Stimulated activated CD4-positive, alpha-beta T cell treated with anti-CD3 and anti-CD28 coated beads, Interleukin-12 subunit alpha, Interleukin-12 subunit beta, amount 100 ng/mL, for 48 hours (primary cell): ENCODE data around the gene PTPRH.
"Not testable (repeated sequence)": the region's sequence is repeated elsewhere in the genome, so short reads cannot be mapped to it uniquely, and the experiment has no call there.

Experiments used
- DNase-seq, 3 donors: peaks; one replicate each; pipeline ENCODE4 v3.0.0-alpha.2; 2020; ENCODE audit warnings: low read depth in 2 of 3, low spot score in 1 of 3

The PTPRH gene

DNA sequence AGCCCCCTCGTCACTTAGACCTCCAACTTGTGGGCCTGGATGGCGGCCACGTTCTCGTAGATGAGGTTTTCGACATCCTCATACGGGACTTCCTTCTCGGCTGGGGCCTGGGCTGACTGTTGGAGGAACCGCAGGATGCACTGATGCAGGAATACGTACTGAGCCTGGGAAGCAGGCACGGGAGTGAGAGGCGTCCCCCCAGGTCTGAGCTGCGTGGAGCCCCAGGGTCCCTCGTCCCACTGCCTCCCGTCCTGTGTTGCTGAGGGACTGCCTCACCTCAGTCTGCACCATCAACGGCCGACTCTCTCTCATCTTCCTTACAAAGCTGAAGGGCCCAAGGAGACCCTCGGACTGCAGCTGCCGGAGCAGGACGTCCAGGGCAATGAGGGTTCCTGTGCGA is 27.6 kb downstream of the PTPRH start:
- DNase-seq = no peak

DNA sequence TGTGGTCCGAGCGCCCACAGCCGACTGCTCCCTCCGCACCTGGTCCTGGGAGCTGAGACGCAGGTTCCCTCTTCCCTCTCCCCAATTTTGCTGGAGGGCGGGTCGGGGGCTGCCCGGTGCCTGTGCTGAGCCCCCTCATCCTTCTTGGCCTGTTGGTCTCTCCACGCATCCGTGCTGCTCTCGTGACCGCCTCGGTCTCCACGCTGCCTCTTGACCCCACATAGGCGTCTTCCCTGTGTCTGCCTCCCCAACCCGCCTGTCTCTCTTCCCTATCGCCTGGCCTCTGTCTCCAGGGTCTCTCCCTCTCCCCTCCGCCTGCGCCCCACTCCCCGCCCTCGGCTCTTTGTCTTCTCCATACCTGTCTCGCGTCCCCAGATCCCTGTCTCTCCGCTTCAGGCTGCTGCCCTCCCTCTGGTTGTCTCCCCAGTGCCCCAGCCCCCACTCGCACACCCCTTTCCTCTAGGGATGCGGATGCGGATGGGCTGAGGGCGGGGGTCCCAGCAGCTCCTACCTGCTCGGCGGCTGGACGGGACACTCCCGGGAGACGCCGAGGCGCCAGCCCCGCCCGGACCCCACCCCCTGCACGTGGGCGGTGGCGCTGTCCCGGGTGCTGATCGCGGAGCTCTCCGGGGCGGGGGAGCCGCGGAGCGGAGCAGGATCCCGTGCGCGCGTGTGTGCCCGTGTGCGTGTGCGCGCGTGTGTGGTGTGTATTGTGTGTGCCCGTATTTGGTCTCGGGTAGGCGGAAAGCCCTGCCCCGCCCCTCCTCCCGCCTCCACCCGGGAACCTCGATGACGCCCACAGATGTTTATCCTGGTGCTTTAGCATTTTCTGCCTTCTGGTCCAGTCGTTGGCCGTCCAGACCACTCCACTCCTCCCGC is 29.5 kb downstream of the PTPRH start, which contains the start of gene SYT5:
Gene SYT5 (minus strand): TSS at position 684 of the 879 bp plus-strand sequence. CDS start 1,248 bp downstream, outside the sequence.
- DNase-seq = peak; percentile 28 to 61 (median 60)

DNA sequence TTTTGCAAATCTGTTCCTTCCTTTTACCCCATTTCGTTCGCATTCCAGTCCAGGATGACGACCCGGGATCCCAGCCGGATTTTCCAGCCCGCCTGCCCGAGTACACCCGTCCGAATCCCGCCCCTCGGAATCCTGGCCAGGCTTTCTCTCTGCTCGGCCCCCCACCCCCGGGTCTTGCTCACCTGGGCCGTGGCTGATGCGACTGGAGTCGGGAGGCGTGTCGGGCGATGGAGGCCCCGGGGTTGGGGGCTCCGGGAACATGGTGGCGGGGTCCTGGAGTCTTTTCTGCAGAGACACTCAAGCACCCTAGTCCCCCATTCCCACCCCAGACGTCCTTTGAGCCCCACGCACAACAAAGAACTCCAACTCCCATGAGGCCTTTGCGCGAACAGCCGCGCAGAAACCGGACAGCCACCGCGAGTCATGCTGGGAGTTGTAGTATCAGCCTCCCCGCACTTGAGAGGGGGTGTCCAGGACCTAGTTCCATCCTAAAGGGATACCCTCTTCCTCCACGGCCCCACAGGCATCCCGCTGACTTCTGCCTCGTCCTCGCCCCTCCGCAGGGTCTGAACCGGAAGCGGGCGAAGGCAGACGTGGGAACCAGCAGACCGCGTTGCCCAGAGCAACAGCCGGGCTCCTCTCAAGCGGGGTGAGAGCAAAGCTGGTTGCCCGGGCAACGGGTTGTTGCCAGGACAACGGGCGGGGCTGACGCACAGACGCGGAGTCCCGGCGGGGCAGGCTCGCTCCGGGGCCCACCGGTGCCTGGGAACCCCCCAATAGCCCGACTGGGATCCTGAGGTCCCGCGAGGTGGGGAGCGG is 30.3 kb downstream of the PTPRH start:
- DNase-seq = peak; percentile 74 to 85 (median 78)

DNA sequence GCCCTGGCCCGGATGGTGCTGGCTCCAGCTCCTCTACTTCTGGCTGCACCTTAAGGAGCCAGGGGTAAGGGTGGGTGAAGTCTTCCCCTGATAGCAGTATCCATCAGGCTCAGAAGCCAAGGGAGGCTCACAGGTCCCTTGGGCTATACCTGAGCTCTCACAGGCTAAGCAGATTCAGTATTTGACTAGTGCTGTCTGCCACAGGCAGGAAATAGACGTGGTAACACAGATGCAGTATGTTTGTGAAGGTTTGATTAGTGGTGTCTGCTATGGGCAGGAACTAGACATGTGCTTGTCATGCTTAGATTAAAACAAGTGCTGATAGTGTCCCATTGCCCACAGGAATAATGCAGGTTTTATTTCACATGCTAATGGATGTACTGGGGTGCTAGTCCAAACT is 33.2 kb downstream of the PTPRH start:
- no peak for DNase-seq

DNA sequence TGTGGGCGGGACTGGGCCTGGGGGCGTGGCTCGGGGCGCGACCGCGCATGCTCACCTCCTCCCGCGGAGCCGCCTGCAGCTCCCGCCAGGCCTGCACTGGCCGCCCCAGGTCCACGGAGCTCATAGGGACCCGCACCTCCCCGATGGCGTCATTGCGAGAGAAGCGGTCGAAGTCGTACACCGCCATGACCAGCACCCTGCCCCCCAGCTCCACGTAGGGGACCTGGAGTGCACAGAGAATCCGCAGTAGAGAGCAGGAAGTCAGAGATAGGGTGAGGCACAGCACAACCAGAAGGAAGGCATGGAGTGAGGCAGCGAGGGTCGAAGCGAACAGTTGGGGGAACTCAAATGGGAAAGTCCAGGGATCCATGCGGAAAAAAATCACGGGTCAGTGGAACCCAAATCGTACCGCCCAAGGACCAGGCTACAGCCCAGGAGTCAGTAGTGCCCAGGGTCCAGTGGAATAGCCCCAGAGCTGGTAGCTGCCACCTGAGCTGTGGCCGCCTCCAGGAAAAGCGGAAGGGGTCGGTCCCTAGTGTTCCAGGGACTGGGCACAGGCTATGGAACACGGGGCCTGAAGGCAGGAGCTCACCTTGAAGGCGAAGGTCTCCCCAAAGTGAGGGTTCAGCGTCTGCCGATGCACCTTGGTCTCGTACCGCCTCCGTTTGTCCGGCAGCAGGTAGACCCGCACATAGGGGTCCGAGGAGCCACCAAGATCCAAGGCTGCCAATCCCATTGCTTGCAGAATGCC is 34.0 kb downstream of the PTPRH start:
- DNase-seq = no peak

DNA sequence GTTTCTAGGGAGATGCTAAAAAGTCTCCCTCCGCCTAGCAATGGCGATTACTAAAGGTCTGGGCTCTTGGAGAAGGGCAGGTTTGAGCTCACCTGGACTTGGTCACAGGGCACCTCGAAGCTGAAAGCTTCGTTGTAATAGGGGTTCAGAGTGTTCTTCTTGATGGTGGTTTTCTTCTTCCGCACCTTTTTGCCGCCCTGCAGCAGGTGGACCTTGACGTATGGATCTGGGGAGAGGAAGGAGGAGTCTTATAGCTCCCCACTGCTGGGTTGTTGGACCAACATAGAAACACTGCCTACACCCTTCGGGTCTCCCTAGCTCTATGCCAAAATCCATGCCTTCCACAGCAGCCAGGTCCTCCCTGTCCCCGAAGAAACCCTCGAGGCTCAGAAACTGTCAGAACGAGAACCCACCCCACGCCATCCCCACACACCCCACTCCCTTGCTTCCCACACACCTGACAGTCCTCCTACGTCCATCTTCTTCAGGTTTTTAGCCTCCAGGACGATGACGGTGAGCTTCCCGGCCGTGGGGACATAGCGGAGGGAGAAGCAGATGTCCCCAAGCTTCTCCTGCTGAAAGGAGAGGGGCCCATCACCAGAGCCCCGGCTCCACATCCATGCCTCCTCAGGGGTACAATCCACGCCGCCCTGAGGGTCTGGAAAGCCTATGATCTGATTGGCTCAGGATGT is 34.7 kb downstream of the PTPRH start:
- DNase-seq = no peak

DNA sequence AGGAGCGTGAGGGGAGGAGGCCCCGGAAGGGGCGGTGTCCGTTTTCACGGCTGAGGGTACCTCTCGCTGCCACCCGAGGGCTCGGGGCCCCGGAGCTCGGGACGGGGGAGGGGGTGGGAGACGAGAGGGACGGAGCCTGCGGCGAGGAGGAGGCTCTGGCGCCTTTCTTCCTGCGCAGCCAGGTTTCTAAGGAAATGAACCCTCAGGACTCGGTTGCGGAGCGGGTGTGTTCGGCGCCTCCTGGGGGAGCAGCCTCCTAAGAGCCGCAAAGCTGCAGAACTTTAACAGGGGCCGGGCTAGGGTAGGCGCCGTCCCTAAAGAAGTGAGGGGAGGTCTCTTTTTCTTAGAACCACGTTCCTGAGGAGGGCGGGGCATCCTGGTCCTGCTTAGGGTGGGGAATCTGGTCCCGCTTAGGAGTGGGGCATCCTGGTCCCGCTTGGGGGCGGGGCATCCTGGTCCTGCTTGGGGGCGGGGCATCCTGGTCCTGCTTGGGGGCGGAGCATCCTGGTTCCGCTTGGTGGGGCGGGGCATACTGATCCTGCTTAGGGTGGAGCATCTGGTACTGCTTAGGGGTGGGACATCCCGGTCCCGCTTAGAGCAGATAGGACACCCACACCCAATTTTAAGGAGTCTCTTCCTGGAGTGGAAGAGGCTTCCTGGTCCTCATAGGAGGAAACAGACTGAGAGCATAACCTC is 35.4 kb downstream of the PTPRH start:
- DNase-seq = peak; percentile 33 to 51 (median 38)

DNA sequence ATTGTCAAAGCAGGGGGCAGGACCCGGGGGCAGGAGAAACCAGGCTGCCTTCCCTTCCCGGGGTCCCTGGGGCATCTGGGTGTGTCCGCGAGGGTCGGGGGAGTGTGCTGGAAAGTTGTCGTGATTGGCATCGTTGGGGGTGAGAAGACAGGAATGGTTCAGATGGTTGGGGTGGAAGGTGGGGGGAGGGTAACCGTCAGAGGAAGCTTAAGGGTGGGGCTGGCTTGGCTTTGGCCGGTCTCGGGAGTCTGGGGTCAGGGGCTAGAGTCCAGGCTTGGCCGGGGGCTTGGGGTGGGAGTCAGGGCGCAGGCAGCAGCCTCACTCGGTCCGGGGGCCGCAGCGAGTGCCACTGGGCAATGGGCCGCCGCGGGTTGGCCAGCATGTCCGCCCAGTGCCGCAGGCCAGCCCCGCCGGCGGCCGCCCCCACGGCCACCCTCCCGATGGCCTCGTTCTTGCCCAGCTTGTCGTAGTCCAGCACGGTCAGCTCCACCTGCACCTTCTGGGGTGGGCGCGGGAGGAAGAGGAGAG is 36.1 kb downstream of the PTPRH start:
- DNase-seq = no peak

DNA sequence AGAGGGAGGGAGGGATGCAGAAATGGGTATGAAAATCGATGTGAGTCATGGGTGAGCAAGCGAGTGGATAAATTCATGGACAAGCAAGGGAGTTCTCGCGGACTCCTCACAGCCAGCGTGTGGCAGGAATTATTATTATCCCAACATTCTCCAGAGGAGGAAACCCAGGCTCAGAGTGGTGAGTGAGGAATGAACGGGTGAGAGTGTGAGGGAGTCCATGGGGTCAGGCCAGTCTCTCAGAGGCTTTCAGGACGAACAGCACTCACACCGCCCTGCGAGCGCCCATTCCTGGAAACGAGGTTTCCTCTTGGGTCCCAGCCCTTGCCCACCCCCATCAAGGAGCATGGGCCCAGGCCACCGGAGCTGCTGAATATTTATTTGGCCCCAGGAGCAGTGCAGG is 36.6 kb downstream of the PTPRH start:
- DNase-seq = no peak

DNA sequence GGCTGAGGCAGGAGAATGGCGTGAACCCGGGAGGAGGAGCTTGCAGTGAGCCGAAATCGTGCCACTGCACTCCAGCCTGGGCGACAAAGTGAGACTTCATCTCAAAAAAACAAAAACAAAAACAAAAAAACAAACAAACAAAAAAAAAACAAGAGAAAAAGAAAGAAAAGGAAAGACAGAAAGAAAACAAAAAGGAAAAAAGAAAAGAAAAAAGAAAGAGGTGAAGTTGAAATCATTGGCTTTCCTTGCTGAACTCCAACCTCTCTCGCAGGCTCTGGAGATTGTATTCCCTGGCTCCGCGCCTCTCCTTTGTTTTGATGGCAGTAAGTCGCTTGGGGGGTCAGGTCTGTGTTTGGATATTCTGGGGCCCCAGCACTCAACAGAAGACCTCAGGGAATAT is 37.0 kb downstream of the PTPRH start:
- not testable (repeated sequence) for DNase-seq

DNA sequence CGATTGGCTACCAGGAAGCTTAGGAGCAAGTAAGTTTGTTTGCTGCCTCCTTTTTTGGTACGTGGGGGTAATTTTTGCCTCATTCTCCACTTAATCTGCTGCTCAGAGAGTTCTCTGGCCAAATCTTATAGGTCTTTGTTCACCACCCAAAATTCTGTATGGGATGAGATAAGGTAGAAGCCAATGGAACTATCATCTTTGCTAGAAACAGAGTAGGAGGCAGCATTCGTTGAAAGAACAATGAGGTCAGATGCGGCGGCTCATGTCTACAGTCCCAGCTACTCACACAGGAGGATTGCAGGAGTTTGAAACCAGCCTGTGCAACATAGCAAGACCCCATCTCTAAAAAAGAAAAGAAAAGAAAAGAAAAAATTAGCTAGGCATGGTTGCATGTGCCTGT is 37.9 kb downstream of the PTPRH start:
- no peak for DNase-seq

DNA sequence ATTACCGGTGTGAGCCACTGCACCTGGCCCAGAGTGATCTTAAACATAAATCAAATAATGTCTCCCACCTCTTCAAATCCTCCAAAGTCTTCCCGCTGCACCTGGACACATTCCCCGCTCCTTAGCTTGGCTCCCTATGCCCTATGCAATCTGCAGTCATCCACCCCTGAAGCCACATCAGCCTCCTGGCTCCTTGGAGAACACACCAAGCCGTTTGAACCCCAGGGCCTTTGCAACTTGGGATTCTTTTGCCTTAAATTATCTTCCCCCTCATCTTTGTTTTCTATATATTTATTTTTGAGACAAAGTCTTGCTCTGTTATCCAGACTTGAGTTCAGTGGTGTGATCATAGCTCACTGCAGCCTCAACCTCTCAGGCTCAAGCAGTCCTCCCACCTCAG is 40.2 kb downstream of the PTPRH start:
- DNase-seq = no peak

DNA sequence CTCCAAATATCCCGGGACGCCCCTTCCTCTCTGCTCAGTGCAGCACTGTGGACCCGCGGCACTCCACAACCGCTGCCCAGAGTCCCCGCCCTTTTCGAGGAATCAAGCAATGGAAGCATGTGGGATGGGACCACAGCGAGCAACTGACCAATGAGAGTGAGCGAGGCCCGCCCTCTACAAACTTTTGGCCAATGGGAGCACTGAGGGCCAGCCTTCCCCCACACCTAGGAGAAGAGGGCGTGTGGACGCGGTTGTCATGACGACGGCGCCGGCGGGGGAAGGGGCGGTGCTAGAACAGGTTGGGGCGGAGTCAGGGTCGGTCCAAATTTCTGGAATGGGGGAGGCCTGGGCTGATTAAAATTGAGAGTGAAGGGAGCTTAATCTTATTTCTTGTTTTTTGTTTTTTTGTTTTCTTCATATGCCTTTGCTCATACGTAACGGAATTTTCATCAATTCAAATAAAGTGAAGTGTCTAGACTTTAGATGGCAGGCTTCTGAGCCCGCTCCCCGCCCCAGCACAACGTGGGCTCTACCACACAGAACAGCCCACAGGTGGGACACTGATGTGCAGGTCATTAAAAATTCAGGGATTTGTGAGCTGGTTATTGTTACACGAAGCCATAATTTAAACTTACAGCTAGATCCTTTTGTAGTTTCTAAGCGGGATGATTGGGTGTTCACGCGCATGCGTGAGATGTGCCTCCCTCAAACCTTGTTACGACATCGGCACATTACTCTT is 42.6 kb downstream of the PTPRH start, which contains the start of gene DNAAF3:
Gene DNAAF3 (minus strand): TSS at position 84 of the 739 bp plus-strand sequence. CDS start 200 bp downstream, outside the sequence.
- peak; percentile 66 to 88 (median 72) for DNase-seq

DNA sequence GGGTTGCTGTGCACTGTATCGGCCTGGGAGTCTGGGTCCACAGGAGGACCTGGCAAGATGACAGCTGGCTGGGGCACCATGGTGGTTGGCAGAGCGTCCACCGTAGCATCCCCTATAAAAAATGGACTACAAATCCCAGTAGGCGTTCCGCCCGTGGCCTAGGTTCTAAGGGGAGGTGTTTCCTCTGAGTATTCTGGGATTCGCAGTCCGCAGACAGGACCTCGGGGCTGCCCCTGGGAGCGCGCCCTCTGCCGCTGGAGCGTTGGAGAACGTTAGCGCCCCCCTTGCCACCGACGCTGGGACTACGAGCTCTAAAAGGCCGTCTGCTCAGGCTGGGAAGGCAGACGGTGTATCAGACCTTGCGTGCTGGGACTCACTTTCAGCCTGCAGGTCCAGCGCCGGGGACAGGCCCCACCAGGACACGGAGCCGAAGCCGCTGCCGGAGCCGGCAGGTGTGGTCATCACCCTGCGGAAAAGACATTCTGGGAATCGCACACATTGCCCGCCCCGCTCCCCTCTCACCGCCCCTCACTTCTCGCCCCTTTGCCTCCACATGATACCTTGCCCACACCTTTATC is 43.3 kb downstream of the PTPRH start:
- peak in 1 of 3 donors; percentile 44 for DNase-seq

DNA sequence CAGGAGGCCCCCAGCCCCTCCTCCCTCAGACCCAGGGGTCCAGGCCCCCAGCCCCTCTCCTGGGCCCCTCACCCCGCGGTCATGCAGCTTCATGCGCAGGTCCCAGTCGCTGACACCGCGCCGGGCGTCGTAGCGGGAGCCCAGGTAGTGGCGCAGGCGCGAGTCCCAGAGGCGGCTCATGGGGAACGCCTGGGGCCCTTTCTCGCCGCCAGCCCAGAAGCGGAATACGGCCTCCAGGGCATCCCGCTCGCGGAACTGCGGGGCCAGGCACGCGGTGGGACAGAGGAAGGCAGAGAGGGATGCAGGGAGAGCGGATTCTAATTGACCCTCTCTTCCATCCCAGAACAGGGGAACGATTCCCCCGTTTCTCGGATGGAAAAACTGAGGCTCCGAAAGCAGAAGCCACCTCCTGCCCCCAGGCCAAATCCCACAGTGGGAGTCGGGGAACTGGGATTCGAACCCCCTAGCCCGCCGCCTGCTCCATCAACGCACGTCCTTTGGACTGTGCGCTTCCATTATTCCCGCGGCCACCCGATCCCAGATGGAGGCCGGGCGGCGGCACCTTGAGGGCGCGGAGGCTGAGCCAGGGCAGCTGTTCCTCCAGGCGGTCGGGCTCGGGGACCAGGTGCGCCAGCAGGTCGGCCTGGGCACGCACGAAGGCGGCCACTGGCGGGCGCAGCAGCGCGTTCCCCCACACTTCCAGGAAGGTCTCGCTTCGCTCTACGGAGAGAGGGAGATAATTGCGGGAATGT is 47.6 kb downstream of the PTPRH start:
- DNase-seq = no peak

DNA sequence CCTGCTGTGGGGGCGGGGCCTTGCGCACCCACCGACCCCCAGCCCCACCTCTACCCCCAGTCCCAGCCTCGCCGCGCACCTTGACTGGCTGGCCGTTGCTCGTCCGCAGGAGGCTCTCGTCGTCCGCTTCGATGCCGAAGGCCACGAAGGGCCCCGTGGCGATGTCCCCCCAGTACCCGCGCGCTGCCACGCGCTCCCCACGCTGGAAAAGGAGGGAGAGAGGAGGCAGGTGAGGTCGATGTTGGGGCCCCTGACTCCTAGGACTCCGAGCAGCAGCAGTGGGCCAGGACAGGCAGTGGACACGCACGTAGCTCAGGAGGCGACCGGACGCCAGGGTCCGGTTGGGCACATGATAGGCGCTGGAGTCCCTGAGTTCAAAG is 48.3 kb downstream of the PTPRH start:
- no peak for DNase-seq

DNA sequence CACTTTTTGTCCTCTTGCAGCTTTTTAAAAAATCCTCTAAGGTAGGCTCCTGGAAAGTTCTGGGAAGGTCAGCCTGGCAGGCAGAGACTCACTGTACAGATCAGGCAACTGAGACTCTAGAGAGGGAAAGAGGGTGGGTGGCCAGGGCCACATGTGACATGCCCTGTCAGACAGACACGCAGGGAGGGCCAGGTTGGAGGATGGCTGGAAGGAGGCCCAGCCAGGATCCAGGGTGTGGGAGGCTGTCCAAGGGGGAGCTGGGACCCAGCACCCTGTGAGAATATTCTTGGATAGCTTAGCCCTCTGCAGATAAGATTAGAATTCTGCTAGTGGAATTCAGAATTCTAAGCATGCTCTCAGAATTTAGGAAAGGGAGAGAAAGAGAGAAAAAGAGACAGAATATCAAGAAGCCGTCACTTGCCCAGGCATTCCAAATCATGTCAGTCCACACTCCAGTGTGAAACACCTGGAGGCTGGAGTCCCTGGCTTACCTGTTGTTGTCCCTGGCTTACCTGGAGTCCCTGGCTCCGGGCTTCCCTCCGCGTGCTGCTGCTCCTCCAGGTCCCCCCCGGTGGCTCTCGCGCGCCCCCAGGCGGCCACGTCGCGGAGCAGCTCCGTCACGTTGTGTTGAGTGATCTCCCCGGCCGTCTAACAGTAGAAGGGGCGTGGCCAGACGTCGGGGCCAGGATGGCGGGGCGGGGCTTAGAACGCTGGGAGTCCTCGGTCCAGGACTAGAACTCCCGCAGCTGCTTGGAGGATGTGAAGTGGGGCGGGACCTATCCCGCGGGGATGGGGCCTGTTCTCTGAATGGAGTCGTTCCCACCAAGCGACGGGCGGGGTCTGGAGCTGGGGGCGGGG is 48.9 kb downstream of the PTPRH start:
- peak; percentile 87 to 90 (median 88) for DNase-seq
